ENCODE measurements around the gene AUTS2.

AUTS2 gene

DNA sequence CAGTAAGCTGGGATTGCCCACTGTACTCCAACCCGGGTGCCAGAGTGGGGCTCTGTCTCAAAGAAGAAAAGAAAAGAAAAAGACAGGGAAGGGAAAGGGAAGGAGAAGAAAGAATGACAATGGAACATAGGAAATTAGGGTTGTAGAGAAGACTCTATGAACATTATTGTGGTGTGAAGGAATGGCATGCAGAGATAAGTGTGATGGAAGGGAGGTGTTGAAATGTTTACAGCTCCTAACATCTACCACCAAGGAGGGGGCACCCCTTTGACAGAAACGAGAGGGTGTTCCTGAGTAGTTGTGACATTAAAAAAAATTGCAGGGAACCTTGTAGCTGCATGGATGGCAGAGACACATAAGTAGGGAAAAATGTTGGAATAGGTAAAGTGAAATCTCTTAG is 27.5 kb downstream of the AUTS2 start:
- DNase-seq: no peak

DNA sequence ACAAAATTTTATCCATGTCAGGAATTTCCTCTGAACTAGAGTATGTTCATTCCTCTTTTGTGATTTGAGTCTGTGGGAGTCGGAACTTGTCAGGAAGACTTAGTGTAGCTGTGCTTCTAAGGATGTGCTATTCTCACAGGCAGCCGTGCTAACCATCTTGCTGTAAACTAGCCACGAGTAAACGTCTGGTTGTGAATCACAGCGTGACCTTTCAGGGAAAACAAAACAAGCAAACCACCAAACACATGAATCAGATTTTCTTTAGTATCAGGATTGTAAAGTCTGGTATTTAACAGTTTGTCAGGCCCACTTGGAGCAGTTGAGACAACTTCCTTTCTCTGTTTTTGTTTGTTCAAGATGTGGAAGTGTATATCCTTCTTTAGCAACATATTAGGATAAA is 32.0 kb downstream of the AUTS2 start:
- DNase-seq: no peak

DNA sequence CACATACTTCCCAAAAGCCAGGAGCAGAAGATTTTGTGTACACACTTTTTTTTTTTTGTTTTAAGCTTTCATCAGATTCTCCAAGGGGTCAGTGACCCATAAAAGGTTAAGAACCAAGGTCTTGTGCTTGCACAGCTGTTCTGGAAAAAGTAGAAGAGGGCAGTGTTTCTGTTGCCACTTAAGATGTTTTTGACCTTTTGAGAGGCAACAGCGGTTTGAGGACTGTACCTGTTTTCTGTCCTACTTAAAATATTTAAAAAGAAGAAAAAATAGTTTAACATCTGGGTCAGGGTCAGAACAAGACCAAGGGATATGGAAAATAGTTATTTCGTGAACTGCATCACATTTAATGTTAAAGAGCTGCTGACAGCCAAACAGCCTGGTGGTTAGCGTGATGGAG is 32.9 kb downstream of the AUTS2 start:
- DNase-seq: no peak

DNA sequence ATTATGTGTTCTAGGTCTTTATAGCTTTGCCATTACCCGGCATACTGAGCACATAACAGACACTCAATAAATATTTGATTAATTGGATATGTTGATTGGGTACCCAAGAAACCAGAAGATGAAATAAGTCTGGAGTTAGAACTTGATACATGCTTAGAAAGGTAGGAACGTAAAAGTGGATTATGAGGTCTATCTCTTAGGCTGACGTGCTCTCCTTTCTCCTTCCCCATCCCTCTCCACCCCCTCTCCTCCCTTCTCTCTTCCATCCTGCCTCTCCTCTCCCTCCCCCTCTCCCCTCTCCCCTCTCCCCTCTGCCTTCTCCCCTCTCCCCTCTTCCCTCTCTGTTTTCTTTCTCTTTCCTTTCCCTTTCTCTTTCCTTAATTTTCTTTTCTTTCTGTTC is 34.0 kb downstream of the AUTS2 start:
- no peak for DNase-seq

DNA sequence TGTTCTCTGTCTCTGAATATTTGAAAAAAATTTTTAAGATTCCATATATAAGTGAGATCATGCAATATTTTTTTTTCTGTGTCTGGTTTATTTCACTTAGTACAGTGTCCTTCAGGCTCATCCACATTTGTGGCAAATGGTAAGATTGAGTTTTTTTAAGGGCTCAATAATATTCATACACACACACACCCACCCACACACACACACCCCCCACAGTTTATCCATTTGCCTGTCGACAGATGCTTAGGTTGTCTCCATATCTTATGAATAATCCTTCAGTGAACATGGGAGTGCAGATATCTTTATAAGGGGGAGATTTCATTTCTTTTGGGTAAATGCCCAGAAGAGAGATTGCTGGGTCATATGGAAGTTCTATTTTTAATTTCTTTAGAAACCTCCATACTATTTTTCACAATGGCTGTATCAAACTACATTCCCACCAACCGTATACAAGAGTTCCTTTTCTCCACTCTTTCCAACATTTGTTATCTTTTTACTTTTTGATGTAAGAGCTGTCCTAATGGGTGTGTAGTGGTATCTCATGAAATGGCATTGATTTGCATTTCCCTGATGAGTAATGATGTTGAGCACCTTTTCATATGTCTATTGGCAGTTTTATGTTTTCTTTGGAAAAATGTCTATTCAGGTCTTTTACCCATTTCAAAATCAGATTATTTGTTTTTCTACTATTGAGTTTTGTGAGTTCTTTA is 35.0 kb downstream of the AUTS2 start:
- no peak for DNase-seq

DNA sequence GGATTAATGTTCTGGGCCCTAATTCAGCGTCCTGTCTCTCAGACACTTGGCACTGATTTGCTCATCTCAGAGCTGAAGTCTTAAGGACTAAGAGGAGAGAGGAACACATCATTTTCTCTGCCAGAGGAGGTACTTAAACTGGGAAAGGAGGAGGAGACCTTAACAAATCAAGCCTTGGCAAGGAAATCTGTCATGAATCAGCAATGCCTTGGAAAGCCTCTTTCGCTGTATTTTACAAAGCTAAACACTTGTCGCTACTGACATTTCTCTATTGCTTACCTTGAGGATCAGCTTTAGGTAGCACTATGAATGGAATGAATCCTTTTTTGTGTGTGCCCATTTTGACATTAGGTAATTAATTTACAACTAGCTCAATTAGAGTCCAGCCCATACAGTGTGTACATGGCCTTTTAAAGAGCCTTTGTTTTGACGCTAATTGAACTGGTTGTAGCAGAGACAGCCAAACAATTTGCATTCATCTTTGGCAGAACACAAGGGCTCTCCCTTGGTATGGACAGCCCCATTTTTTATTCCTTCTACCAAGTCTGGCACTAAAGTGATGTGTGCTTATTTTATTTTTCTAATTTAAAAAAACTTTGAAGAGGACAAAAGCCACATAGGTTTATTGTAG is 37.4 kb downstream of the AUTS2 start:
- DNase-seq: no peak

DNA sequence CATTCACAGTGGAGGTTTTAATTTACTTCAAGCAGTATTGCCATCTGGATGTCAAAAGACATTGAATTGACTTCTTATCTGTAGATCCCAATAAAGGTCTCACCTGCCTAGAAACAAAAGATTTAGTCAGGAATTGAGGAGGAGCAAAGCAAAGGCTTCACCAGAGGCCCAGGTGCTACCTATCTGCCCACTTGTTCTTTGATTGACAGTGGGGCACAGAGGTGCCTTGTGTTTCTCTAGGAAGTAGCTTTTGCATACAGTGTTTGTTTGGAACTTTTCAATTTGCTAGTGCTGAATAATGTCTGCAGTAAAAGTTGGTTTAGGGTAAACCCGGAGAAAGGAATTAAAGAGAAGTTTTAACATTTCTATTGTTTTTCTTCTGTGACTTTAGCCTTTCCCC is 40.4 kb downstream of the AUTS2 start:
- no peak for DNase-seq

DNA sequence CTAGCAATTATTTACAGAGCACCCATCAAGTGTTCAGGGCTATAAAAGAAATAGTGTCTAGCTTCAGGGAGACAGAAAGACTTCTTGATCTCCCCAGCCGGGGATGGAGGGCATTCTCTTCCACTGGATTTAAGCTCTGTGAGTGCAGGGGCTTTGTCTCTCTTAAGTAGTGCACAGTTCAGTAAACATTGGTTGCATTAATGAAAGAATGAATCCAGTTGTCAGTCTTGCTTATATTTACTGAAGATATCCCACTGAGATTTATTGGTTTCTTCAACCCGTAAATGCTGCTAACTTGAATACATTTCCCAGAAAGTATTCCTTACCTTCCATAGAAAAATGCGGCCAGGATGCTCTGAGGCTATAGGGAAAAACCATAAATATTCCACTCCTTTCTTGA is 41.9 kb downstream of the AUTS2 start:
- DNase-seq: no peak

DNA sequence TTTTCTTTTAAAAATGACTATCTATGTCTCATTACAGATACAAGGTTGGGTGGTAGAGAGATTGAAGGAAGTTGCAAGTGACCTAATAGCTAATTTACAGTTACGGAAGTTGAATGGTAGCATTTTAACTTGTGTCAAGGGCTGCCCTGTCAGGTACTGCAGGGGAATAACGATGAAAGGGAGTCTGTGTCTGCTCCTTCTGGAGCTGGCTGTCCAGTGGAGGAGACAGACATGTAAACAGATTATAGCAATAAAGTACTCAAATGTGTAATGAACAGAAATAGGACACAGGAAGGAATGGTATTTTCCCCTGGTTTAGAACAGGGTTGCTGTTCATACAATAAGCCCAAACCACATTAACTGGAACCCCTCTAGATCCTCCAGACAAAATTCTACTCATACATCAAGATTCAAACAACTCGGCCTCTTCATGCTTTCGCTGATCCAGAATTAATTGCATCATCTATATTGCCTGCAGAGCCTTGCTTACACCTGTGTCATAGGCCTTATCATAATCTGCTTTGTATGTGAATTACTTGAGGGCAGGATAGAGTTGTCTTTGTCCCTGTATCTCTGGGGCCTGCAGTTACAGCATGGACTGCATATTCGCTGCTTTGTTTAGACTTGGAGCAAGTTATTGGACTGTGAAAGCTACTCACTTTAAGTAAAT is 42.8 kb downstream of the AUTS2 start:
- DNase-seq: no peak

DNA sequence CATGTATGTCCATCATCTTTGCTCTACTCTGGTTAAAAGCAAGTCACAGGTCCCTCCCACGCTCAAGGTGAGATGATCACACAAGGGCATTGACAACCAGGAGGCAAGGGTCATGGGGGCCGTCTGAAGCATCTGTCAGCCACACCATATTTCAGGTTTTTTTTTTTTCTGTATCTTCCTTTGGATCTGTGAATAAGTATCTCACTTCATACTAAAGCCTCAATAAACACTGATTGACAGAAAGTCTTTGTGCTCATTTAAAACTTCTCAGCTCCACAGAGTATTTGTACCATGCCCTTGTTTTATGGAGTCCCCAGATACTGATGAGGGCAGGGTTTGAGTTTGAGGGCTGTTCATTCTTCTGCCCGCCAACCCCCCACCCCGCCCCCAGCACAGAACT is 45.0 kb downstream of the AUTS2 start:
- DNase-seq: no peak

DNA sequence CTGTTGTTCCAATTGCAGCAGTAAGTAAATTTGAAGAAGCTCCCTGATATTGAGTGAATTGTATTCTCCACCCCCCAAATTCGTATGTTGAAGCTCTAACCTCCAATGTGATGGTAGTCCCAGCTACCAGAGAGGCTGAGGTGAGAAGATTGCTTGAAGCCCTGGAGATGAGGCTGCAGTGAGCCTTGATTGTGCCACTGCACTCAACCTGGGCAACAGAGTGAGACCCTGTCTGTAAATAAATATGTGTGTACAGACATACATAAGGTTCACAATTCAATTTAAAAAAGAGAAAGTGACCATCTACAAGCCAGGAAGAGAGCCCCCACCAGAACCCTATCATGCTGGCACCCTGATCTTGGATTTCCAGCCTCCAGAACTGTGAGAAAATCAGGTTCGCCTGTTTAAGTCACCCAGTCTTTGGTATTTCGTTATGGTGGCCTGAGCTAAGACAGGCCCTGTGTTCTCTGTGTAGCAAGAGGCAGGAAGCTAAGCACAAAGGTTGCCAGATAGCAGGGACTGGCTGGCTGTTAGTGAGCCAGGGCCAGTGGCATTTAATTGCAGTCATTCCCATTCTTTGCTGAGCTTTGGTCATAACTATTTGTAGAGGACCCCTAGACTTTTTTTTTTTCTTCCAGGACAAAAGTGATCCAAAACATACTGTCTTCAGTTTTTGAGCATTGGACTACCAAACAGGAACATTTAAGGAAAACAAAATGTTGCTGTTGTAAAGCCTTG is 45.6 kb downstream of the AUTS2 start:
- DNase-seq: no peak

DNA sequence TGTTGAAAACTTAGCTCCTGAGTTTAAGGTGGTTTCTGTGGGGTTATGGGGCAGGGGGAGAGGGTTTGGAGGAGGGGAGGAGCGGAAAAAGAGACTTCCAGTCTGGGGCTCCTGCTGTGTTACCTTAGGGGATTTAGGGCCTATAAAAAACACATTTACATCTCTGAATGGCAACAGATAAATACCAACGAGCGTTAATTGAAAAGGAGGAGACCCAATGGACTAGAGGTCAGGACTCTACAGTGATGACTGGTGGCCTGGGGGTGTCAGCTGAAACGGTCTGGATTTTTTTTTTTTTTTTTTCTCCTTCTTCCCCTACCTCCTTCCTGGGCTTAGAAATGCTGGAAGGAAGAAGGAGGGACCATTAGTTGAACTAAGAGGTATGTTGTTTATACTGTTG is 47.4 kb downstream of the AUTS2 start:
- DNase-seq: no peak

DNA sequence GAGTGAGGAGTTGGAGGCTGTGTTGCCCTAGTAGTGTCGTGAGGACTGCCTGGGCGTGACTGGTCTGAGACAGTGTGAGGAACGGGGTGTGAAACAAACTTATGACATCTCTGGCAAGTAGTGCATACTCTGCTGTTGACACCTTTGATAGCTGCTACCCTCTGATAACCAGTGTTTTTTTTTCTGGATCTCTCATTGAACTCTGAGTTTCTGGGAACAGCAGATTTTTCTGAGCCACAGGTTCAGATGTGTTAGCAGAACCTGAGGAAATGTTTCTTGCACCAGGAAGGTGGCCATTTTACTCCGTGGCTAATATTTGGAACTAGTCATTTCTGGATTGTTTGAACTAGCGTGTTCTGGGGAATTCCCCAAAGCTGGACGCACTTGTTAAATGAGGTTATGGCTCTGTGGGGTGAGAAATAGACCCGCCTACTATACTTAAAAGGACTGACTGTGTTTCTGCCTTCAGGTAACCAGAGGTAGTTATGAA is 52.9 kb downstream of the AUTS2 start:
- no peak for DNase-seq

DNA sequence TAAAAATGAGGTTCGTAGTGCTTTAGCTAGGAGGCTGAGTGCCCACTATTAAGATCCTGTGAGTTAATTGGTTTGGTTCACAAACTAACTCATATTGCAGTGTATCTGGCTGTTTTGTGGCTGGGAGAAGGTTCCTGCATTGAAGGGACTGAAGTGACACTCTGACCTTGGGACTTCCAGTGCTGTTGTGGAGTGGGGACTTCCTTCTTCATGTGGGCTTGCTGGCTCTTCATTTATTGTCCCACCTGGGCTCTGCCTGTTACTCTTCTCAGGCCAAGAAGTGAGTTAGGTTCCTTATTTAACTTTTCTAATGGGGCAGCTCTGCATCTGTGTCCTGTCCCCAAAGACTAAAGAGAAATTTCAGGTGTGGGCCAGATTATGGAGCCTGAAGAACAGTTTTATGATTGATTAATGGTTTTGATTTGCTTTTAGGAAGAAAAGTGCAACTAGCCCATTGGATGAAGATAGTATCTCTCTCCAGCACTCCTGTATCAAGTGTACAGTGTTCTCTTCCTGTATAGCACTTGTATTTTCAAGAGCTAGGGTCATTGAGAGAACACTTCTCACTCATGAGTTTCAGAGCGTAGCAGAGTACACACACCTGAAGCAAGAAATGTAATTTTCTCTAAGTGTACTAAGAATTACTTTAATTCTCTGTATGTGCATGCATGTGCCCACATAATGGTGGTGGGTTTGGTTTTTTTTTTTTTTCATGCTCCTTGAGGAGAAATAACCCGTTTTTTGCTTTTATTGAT is 54.8 kb downstream of the AUTS2 start:
- DNase-seq: no peak

DNA sequence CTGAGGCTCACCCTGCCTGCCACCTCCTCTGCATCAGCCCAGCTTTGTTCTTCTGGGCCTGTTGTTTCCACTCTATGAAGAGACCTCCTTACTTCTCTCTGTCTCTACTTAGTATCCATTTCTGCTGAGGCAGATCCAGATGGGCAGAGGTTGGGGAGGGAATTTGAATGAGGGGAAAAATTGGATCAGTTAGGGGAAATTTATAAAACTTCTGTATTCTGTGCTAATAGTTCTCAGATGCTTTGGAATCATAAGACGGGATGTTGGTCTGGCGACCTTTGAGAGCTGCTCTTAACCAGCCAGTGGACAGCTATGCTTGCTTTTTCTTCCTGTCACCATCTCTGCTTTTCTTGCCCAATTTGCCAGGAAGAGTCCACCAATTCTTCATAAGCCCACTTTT is 55.5 kb downstream of the AUTS2 start:
- DNase-seq: no peak

DNA sequence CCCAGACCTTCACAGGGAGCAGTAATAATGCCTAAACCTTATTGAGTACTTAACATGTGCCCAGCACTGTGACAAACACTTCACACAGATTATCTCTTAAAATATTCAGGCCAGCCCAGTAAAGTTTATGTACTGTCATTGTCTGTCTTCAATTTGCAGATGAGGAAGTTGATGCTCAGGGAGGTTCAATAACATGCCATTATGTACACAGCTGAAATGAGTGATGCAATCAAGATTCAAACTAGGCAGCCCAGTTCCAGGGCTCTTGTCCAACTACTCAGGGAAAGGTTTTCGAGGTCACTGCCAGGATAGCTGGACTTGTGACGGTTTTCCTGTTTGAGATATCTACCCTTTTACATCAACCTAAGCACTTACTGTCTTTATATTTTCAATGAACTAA is 56.1 kb downstream of the AUTS2 start:
- no peak for DNase-seq

DNA sequence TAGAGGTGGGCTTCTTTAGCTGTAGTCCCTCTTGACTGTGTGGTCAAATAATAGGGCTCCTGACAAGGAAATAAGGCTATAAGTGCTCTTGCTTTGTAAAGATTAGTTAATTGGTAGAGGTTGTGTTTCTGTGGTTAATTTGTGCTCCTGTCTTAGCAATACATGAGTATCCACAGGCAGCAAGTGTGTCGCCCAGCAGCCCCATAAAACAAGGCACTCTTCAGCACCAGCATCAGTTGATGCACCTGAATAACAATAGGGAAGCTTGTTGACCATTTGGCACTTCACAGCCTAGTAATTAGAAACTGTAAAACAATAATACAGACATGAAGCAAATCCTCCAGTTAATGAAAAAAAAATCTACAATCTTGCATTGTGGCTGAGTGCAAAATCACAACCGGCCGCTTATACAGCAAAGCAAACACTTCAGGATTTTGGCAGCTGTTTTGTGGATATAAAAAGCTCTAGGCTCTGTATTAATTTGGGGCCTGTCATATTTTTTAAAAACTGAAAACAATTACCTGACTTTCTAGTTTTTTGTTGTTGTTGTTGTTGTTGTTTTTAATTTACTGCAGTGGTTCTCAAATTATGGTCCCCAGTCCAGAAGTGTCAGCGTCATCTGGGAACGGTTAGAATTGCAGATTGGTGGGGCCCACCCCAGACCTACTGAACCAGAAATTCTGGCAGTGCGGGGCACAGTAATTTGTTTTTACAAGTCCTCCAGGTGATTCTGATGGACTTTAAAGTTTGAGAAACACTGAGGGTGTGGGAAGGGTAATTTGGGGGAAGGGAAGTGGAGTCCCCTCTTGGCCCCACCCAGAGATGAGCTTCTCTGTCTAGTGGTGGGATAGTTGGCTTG is 56.8 kb downstream of the AUTS2 start:
- DNase-seq: no peak

DNA sequence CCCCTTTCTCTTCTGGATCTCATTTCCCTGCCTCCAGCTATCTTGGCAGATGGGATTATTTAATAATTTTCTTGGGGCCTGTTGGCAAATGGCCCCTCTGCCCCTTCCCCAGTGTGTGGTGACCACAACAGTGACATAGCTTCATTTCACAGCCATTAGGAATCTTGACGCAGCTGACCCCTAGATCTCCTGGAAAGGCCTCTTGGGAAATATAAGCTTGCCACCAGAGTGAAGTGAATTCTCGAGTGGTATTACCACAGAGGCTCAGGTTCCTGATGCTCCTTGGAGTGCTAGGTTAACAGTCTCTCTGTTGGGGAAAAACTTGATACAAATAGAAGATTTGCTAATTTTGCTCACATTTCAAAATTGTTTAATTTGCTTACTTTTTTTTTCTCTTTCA is 57.8 kb downstream of the AUTS2 start:
- no peak for DNase-seq

DNA sequence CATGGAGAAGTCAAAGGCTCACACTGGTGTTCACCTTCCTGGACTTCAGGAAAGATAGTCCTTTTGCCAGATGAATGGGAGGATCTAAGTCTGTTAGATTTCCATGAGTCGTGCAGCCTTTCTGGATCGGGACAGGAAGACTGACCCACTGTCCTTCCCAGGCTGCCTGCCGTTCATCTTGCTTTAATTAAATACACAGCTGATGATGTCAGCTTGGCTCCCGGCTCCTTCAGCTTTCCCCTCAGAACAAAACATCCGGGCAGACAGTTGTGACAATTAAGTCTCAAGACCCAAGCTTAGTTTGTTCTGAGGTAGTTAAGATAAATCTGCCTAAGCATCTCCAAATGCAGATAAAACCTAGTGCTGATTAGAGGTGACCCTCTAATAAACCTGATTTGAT is 58.6 kb downstream of the AUTS2 start:
- DNase-seq: no peak

DNA sequence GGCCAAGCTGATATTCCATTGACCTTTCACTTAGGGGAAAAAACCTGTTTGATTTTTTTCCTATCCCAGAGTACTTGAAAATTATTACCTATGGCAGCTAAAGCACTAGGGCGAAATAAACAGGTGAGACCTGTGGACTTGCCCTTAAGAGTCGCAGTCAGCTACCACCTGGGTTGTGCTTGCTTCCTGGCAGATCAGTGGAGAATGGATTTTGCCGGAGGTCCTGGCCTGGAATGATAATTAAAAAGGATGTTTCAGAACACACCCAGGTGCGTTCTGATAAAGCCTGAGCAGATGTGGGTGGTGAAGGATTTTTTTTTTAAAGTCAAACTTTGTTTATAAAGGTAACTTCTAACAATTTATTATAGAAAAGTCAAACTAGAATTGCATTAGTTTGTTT is 59.1 kb downstream of the AUTS2 start:
- DNase-seq: no peak

DNA sequence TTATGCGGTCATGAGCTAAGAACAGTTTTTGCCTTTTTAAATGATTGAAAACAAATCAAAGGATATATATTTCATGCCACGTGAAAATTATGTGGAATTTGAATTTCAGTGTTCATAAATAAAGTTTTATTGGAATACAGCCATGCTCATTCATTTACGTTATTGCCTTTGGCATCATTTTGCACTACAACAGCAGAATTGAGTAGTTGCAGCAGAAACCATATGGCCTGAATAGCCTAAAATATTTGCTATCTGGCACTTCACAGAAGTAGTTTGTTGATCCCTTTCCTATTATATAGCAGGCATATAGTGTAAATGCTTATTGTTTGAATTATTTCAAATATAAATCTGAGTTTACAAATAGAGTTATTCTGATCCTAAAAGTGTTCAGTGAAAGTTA is 59.7 kb downstream of the AUTS2 start:
- no peak for DNase-seq

DNA sequence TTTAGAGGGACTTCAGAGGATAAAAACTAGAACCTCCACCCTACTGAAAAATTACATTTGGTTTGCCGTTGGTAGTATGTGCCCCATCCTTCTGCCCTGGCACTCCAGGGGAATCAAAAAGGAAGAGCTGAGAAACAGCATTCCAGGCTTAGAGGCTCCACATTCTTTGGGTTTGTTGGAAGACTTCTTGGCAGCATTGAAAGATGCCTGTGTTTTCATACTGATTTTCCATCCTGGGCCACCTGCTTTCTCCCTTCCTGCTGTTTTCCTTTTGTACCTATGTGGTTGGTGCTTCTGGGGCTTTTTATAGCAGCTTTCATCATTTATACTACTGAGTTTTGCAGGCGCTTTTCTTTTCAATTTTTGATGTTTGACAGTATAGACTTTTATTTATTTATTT is 61.7 kb downstream of the AUTS2 start:
- DNase-seq: no peak
